Measurements from ENCODE around the gene NEK3. TPM values are rescaled to one million over a fixed set of nuclear protein-coding genes. Genes with fewer than 3 reads are reported as not detected.
"Not testable (repeated sequence)": the region's sequence is repeated elsewhere in the genome, so short reads cannot be mapped to it uniquely, and the experiment has no call there.

Gene NEK3
- total RNA-seq, 1 experiment from 2014 or later, result 13.3 TPM

DNA sequence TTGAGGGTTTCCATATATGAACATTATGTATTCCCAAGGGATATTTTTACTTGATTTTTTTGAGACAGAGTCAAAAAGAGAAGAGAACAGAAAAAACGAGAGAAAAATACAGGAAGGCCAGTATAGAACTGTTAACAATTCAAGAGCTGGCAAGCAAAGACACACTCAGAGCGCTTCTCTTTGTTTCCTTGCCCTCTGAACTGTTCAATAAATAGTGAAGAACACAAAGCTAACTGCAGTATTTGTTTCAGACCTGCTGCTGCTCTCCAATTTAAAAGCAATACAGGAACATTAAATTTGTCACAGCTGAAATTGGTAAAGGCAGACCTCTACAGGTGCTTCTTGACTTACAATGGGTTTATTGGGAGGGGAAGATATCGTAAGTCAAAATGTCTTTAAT, 14.0 kb upstream of the NEK3 start:
- Mint-ChIP-seq H3K9me3 (no peaks in the 10 kb centered on the region), H3K27ac (no peak overlapping the region), H3K4me3 (no peak overlapping the region), H3K27me3 (ENCODE audit: low read depth) (no peaks in the 10 kb centered on the region), H3K36me3 (ENCODE audit: insufficient read depth in 1 of 3, low read depth in 3 of 3) (peaks cover 0 to 45% (median 15%) of the 10 kb centered on the region in 3 experiments; a peak in 5 of 7 replicates), H3K4me1 (no peaks in the 10 kb centered on the region)
- Histone ChIP-seq H3K18ac (ENCODE audit: insufficient read length, low read depth, low read length) (no peak overlapping the region), H3K79me2 (ENCODE audit: insufficient read depth, low read length) (no peaks in the 10 kb centered on the region), H3K4me1 (ENCODE audit: insufficient read depth, low read length) (no peaks in the 10 kb centered on the region), H3K9me3 (ENCODE audit: control insufficient read depth, low read depth, low read length) (no peaks in the 10 kb centered on the region), H4K91ac (ENCODE audit: insufficient read length, low read depth, low read length) (no peak overlapping the region), H2AK5ac (ENCODE audit: insufficient read length, low read length) (no peak overlapping the region), H2BK5ac (ENCODE audit: insufficient read length, low read length) (no peak overlapping the region), H3K27me3 (ENCODE audit: insufficient read depth, low read length) (no peaks in the 10 kb centered on the region), H3K79me1 (ENCODE audit: insufficient read depth, low read depth, low read length, poor library complexity, severe bottlenecking) (no peaks in the 10 kb centered on the region), H3T11ph (ENCODE audit: low read length) (no peak overlapping the region), H4K5ac (ENCODE audit: insufficient read length, low read depth, low read length) (no peak overlapping the region), H3K9ac (ENCODE audit: extremely low read depth, insufficient read length, low read length) (no peak overlapping the region), H2BK12ac (ENCODE audit: insufficient read length, low read depth, low read length) (no peak overlapping the region), H3K4me2 (ENCODE audit: insufficient read depth, insufficient read length, low read length) (no peak overlapping the region), H2BK120ac (ENCODE audit: low read depth, low read length, poor library complexity, severe bottlenecking) (no peak overlapping the region), H4K8ac (replicated peaks; ENCODE audit: insufficient read length, low read depth, low read length) (no peak overlapping the region), H2AFZ (ENCODE audit: low read length) (no peak overlapping the region), H3K56ac (ENCODE audit: insufficient read length, low read depth, low read length) (no peak overlapping the region), H3K14ac (ENCODE audit: insufficient read depth, low read length) (no peak overlapping the region), H2BK20ac (ENCODE audit: low read depth, low read length, poor library complexity, severe bottlenecking) (no peak overlapping the region), H4K20me1 (ENCODE audit: control insufficient read depth, insufficient read depth, insufficient read length) (no peaks in the 10 kb centered on the region), H2BK15ac (ENCODE audit: low read depth, low read length) (no peak overlapping the region), H3K23ac (ENCODE audit: insufficient read length, low read depth, low read length) (no peak overlapping the region), H3K27ac (ENCODE audit: insufficient read length, low read depth, low read length) (no peak overlapping the region), H3K4ac (ENCODE audit: low read depth, low read length) (no peak overlapping the region), H3K23me2 (ENCODE audit: insufficient read length, low read depth, low read length, poor library complexity, severe bottlenecking) (no peaks in the 10 kb centered on the region)
- WGBS (ENCODE audit: extremely low coverage, insufficient read length, low lambda C conversion rate), result no CpG with 5 or more reads among the region's 3 CpGs
- no peak for DNase-seq
- TF ChIP-seq, protein P1, sequence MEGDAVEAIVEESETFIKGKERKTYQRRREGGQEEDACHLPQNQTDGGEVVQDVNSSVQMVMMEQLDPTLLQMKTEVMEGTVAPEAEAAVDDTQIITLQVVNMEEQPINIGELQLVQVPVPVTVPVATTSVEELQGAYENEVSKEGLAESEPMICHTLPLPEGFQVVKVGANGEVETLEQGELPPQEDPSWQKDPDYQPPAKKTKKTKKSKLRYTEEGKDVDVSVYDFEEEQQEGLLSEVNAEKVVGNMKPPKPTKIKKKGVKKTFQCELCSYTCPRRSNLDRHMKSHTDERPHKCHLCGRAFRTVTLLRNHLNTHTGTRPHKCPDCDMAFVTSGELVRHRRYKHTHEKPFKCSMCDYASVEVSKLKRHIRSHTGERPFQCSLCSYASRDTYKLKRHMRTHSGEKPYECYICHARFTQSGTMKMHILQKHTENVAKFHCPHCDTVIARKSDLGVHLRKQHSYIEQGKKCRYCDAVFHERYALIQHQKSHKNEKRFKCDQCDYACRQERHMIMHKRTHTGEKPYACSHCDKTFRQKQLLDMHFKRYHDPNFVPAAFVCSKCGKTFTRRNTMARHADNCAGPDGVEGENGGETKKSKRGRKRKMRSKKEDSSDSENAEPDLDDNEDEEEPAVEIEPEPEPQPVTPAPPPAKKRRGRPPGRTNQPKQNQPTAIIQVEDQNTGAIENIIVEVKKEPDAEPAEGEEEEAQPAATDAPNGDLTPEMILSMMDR (conservative IDR thresholded peaks at IDR 0.05), result no peak

DNA sequence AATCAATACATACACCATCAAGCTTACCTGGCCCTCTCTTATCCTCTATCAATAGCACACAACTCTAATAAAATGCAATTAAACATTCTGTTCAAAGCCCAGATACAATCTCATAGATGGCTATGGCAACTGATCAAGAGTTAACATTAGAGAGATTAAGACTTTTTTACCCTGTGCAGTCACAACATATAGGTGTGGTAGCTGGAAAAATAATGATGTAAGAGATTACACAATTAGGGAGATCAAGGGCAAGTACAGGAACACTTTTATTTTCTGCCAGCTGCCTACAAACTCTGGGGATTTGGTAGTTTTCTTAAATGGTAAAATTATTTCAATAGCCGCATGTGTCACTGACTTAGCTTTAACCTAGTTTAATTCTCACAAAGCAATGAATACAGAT, 12.3 kb upstream of the NEK3 start:
- not testable (repeated sequence) for H2BK15ac ChIP-seq (ENCODE audit: low read depth, low read length); H2AFZ ChIP-seq (ENCODE audit: low read length); H2BK120ac ChIP-seq (ENCODE audit: low read depth, low read length, poor library complexity, severe bottlenecking); H2BK12ac ChIP-seq (ENCODE audit: insufficient read length, low read depth, low read length); H3K14ac ChIP-seq (ENCODE audit: insufficient read depth, low read length); H4K20me1 ChIP-seq (ENCODE audit: control insufficient read depth, insufficient read depth, insufficient read length); H3T11ph ChIP-seq (ENCODE audit: low read length); H3K27ac Mint-ChIP-seq; H3K23ac ChIP-seq (ENCODE audit: insufficient read length, low read depth, low read length); H3K4me3 Mint-ChIP-seq; DNase-seq; H3K27ac ChIP-seq (ENCODE audit: insufficient read length, low read depth, low read length); H2AK5ac ChIP-seq (ENCODE audit: insufficient read length, low read length); H4K5ac ChIP-seq (ENCODE audit: insufficient read length, low read depth, low read length); H3K79me1 ChIP-seq (ENCODE audit: insufficient read depth, low read depth, low read length, poor library complexity, severe bottlenecking); H3K27me3 Mint-ChIP-seq (ENCODE audit: low read depth); H3K23me2 ChIP-seq (ENCODE audit: insufficient read length, low read depth, low read length, poor library complexity, severe bottlenecking); H3K27me3 ChIP-seq (ENCODE audit: insufficient read depth, low read length); H3K9me3 ChIP-seq (ENCODE audit: control insufficient read depth, low read depth, low read length); H3K4me1 ChIP-seq (ENCODE audit: insufficient read depth, low read length); H3K9me3 Mint-ChIP-seq; H3K4me1 Mint-ChIP-seq; H4K8ac ChIP-seq (replicated peaks; ENCODE audit: insufficient read length, low read depth, low read length); H3K18ac ChIP-seq (ENCODE audit: insufficient read length, low read depth, low read length); H4K91ac ChIP-seq (ENCODE audit: insufficient read length, low read depth, low read length); H3K4ac ChIP-seq (ENCODE audit: low read depth, low read length); H3K9ac ChIP-seq (ENCODE audit: extremely low read depth, insufficient read length, low read length); H2BK5ac ChIP-seq (ENCODE audit: insufficient read length, low read length); H2BK20ac ChIP-seq (ENCODE audit: low read depth, low read length, poor library complexity, severe bottlenecking); H3K4me2 ChIP-seq (ENCODE audit: insufficient read depth, insufficient read length, low read length); H3K79me2 ChIP-seq (ENCODE audit: insufficient read depth, low read length); H3K56ac ChIP-seq (ENCODE audit: insufficient read length, low read depth, low read length)
- H3K36me3 Mint-ChIP-seq (ENCODE audit: insufficient read depth in 1 of 3, low read depth in 3 of 3), result peaks cover 0 to 55% (median 18%) of the 10 kb centered on the region in 3 experiments; a peak in 6 of 7 replicates
- WGBS (ENCODE audit: extremely low coverage, insufficient read length, low lambda C conversion rate), result no CpG with 5 or more reads among the region's 1 CpG
